H1 (cell line): Measurements from ENCODE around the gene IL20RB. TPM values are rescaled to one million over a fixed set of nuclear protein-coding genes. Genes with fewer than 3 reads are reported as not detected.

ENCODE experiments used
- CTCF ChIA-PET: fragments of 300-600 bp; sonication (Branson Sonifier 250); formaldehyde crosslinking; loops from one replicate; lab custom pipeline; 2021; ENCODE audit not compliant: partially characterized antibody; lab: Charles Lee
- POLR2A ChIA-PET: fragments of 300-600 bp; sonication (Branson Sonifier 250); formaldehyde crosslinking; loops from one replicate; lab custom pipeline; 2021; ENCODE audit warnings: inconsistent platforms; ENCODE audit not compliant: partially characterized antibody; lab: Charles Lee
- DNase-seq, 2 experiments: peaks; one replicate each; pipeline versions ENCODE4 v3.0.0 to v3.0.0-alpha.2; 2010 to 2022; ENCODE audit warnings: low spot score in 2 of 2, low read depth in 1 of 2, mixed read lengths in 1 of 2
- FAIRE-seq: peaks from 2 replicates; lab custom pipeline; 2011; peaks lifted over from hg19 to GRCh38; lab: Jason Lieb, UNC
- H2AFZ ChIP-seq: 2 replicates; pipeline ENCODE4 v1.8.1; 2012; ENCODE audit warnings: low read length, inconsistent platforms
- H2AK5ac ChIP-seq: 2 replicates; pipeline ENCODE4 v1.6.1; 2013; ENCODE audit warnings: low read depth, low read length
- H2BK120ac ChIP-seq: replicated peaks from 2 replicates; pipeline ENCODE3; 2013; ENCODE audit warnings: low read depth, low read length, inconsistent platforms
- H2BK12ac ChIP-seq: 2 replicates; pipeline ENCODE4 v1.6.1; 2013; ENCODE audit warnings: low read depth, low read length
- H2BK15ac ChIP-seq: 2 replicates; pipeline ENCODE4 v1.6.1; 2013; ENCODE audit warnings: low read length
- H2BK20ac ChIP-seq: 2 replicates; pipeline ENCODE4 v1.6.1; 2013; ENCODE audit warnings: low read length
- H2BK5ac ChIP-seq: 2 replicates; pipeline ENCODE4 v1.6.1; 2013; ENCODE audit warnings: low read depth, low read length
- H3K14ac ChIP-seq: 2 replicates; pipeline ENCODE4 v1.6.1; 2013; ENCODE audit warnings: inconsistent platforms; ENCODE audit not compliant: insufficient read length
- H3K18ac ChIP-seq: 2 replicates; pipeline ENCODE4 v1.6.1; 2013; ENCODE audit warnings: low read length; ENCODE audit errors: extremely low read depth
- H3K23ac ChIP-seq: 2 replicates; pipeline ENCODE4 v1.6.1; 2013; ENCODE audit warnings: inconsistent platforms; ENCODE audit not compliant: insufficient read length
- H3K23me2 ChIP-seq: 2 replicates; pipeline ENCODE4 v1.6.1; 2013; ENCODE audit warnings: low read depth, low read length
- H3K27ac ChIP-seq: 2 replicates; pipeline ENCODE4 v1.6.1; 2011; ENCODE audit warnings: low read depth, low read length, inconsistent platforms
- H3K27me3 ChIP-seq, 4 experiments: replicated peaks in 1 of 4; 1 replicate in 1 of 4; 2 replicates in 3 of 4; pipeline versions ENCODE4 v1.6.1 to v1.8.1; 2011 to 2013; ENCODE audit warnings: low read length in 3 of 4, mild to moderate bottlenecking in 3 of 4, inconsistent platforms in 2 of 4, mixed read lengths in 2 of 4, moderate library complexity in 1 of 4; ENCODE audit not compliant: control insufficient read depth in 3 of 4, insufficient read depth in 3 of 4; ENCODE audit errors: extremely low read depth in 1 of 4
- H3K36me3 ChIP-seq, 4 experiments: 2 replicates each; pipeline versions ENCODE4 v1.6.1 to v1.8.1; 2011 to 2013; ENCODE audit warnings: mild to moderate bottlenecking in 4 of 4, low read length in 3 of 4, moderate library complexity in 2 of 4, control low read depth in 1 of 4, inconsistent platforms in 1 of 4; ENCODE audit not compliant: insufficient read depth in 4 of 4, control insufficient read depth in 2 of 4
- H3K4ac ChIP-seq: replicated peaks from 2 replicates; pipeline ENCODE3; 2013; ENCODE audit warnings: low read length, low read depth, mixed read lengths, inconsistent platforms; ENCODE audit not compliant: insufficient read length
- H3K4me1 ChIP-seq, 4 experiments: replicated peaks in 1 of 4; 1 replicate in 1 of 4; 2 replicates in 3 of 4; pipeline versions ENCODE4 v1.6.1 to v1.8.1; 2011 to 2013; ENCODE audit warnings: low read length in 3 of 4, inconsistent platforms in 2 of 4, mixed read lengths in 1 of 4; ENCODE audit not compliant: insufficient read depth in 4 of 4, control insufficient read depth in 3 of 4
- H3K4me2 ChIP-seq, 2 experiments: 2 replicates each; pipeline versions ENCODE4 v1.6.1 to v1.8.1; 2011 to 2013; ENCODE audit warnings: low read depth in 2 of 2, low read length in 2 of 2, control low read depth in 1 of 2, inconsistent platforms in 1 of 2, mild to moderate bottlenecking in 1 of 2; ENCODE audit not compliant: insufficient read depth in 1 of 2
- H3K4me3 ChIP-seq, 4 experiments: fragments of 200-600, 300-600 bp in 1 of 4; sonication (generic), shearing (Covaris generic), sonication (Bioruptor Twin) in 1 of 4; 2 replicates each; pipeline versions ENCODE4 v1.5.1 to v1.8.1; 2011 to 2016; ENCODE audit warnings: low read length in 4 of 4, low read depth in 3 of 4, control low read depth in 2 of 4, inconsistent platforms in 2 of 4, mild to moderate bottlenecking in 2 of 4, mixed read lengths in 1 of 4, moderate library complexity in 1 of 4; ENCODE audit not compliant: insufficient read depth in 2 of 4; ENCODE audit errors: extremely low read depth in 1 of 4
- H3K56ac ChIP-seq: replicated peaks from 2 replicates; pipeline ENCODE3; 2013; ENCODE audit warnings: low read depth, mild to moderate bottlenecking, mixed read lengths, low read length, inconsistent platforms; ENCODE audit not compliant: insufficient read length
- H3K79me1 ChIP-seq: 2 replicates; pipeline ENCODE4 v1.6.1; 2013; ENCODE audit warnings: low read depth, low read length, control low read depth
- H3K79me2 ChIP-seq, 2 experiments: 2 replicates each; pipeline versions ENCODE4 v1.6.1 to v1.8.1; 2012 to 2013; ENCODE audit warnings: low read length in 2 of 2, mild to moderate bottlenecking in 2 of 2, inconsistent platforms in 1 of 2; ENCODE audit not compliant: insufficient read depth in 2 of 2, control insufficient read depth in 1 of 2
- H3K9ac ChIP-seq, 4 experiments: replicated peaks in 1 of 4; 1 replicate in 1 of 4; 2 replicates in 3 of 4; pipeline versions ENCODE4 v1.6.1 to v1.8.1; 2011 to 2013; ENCODE audit warnings: low read depth in 3 of 4, low read length in 3 of 4, control low read depth in 2 of 4, mild to moderate bottlenecking in 2 of 4, moderate library complexity in 2 of 4, inconsistent platforms in 1 of 4; ENCODE audit errors: extremely low read depth in 1 of 4
- H3K9me3 ChIP-seq, 2 experiments: 2 replicates each; pipeline versions ENCODE4 v1.6.1 to v1.8.1; 2012 to 2013; ENCODE audit warnings: mild to moderate bottlenecking in 2 of 2, moderate library complexity in 2 of 2, control low read depth in 1 of 2, inconsistent platforms in 1 of 2, low read depth in 1 of 2, low read length in 1 of 2, mixed read lengths in 1 of 2; ENCODE audit not compliant: insufficient read depth in 2 of 2
- H4K20me1 ChIP-seq, 2 experiments: replicated peaks in 1 of 2; 2 replicates each; pipeline versions ENCODE3 to v1.8.1; 2011 to 2013; ENCODE audit warnings: inconsistent platforms in 2 of 2, low read length in 2 of 2, mild to moderate bottlenecking in 1 of 2; ENCODE audit not compliant: insufficient read depth in 2 of 2, control insufficient read depth in 1 of 2
- H4K5ac ChIP-seq: 2 replicates; pipeline ENCODE4 v1.6.1; 2013; ENCODE audit warnings: low read length, low read depth, mixed read lengths, inconsistent platforms; ENCODE audit not compliant: insufficient read length
- H4K8ac ChIP-seq: 2 replicates; pipeline ENCODE4 v1.8.0; 2013; ENCODE audit warnings: mild to moderate bottlenecking, moderate library complexity, low read length, inconsistent platforms; ENCODE audit not compliant: insufficient read depth; ENCODE audit errors: extremely low read depth
- H4K91ac ChIP-seq: replicated peaks from 2 replicates; pipeline ENCODE3; 2013; ENCODE audit warnings: low read length, mixed read lengths, inconsistent platforms; ENCODE audit not compliant: insufficient read length
- CTBP2 ChIP-seq: IDR thresholded peaks from 2 replicates; pipeline ENCODE4 v1.7.0; 2011; ENCODE audit warnings: borderline replicate concordance, mild to moderate bottlenecking, moderate library complexity, mixed read lengths, low read length; ENCODE audit not compliant: insufficient read depth, insufficient read length
- HDAC2 ChIP-seq, 2 experiments: fragments of 300-600 bp in 1 of 2; sonication (generic) in 1 of 2; IDR thresholded peaks; 2 replicates each; pipeline ENCODE4 v1.6.1; 2011 to 2012; ENCODE audit warnings: low read depth in 2 of 2, low read length in 2 of 2, mild to moderate bottlenecking in 2 of 2, moderate library complexity in 2 of 2, borderline replicate concordance in 1 of 2, inconsistent platforms in 1 of 2
- NRF1 ChIP-seq: IDR thresholded peaks from 2 replicates; pipeline ENCODE4 v1.6.1; 2011; ENCODE audit warnings: mild to moderate bottlenecking, low read depth, low read length, improper control_type of control experiment
- POU5F1 ChIP-seq: IDR thresholded peaks from 2 replicates; pipeline ENCODE4 v1.6.1; 2011; ENCODE audit warnings: low read depth, mild to moderate bottlenecking, low read length, moderate library complexity
- RAD21 ChIP-seq, 2 experiments: IDR thresholded peaks in 1 of 2; conservative IDR thresholded peaks in 1 of 2; 2 replicates each; pipeline ENCODE4 v1.6.1; 2011; ENCODE audit warnings: low read depth in 2 of 2, low read length in 2 of 2, improper control_type of control experiment in 1 of 2, inconsistent platforms in 1 of 2, mild to moderate bottlenecking in 1 of 2, moderate library complexity in 1 of 2
- RNF2 ChIP-seq: fragments of 200-900, 300-1000 bp; sonication (generic); IDR thresholded peaks from 2 replicates; pipeline ENCODE4 v1.7.1; 2016; ENCODE audit warnings: borderline replicate concordance, low read depth, mild to moderate bottlenecking, antibody characterized with exemption, low read length; ENCODE audit not compliant: poor library complexity, severe bottlenecking; ENCODE audit errors: missing control alignments
- SAP30 ChIP-seq: fragments of 300-600 bp; sonication (generic); IDR thresholded peaks from 2 replicates; pipeline ENCODE4 v1.7.1; 2012; ENCODE audit warnings: low read length, moderate library complexity, mild to moderate bottlenecking, inconsistent platforms; ENCODE audit not compliant: insufficient read depth, insufficient replicate concordance
- SP1 ChIP-seq: IDR thresholded peaks from 2 replicates; pipeline ENCODE4 v1.6.1; 2011; ENCODE audit warnings: low read depth, low read length
- TAF7 ChIP-seq: optimal IDR thresholded peaks from 2 replicates; pipeline ENCODE3; 2011; ENCODE audit warnings: low read depth, mild to moderate bottlenecking, inconsistent platforms, low read length, moderate library complexity, borderline replicate concordance
- WGBS, 2 experiments: shearing (Covaris generic) in 1 of 2; methylation state at CpG; one replicate each; pipeline versions ENCODE4 v1.1.6 to v1.1.7; 2013 to 2015; ENCODE audit warnings: low lambda C conversion rate in 2 of 2, mixed read lengths in 2 of 2, inconsistent platforms in 1 of 2, low coverage in 1 of 2, missing lambda C conversion rate in 1 of 2; ENCODE audit not compliant: insufficient replicate concordance in 2 of 2, insufficient coverage in 1 of 2, insufficient read length in 1 of 2; ENCODE audit errors: extremely low coverage in 1 of 2, missing lambda C conversion rate in 1 of 2; 5-methylcytosine and 5-hydroxymethylcytosine counted together
- polyA plus RNA-seq, 7 experiments: library from polyadenylated mRNA; depleted of rRNA in 3 of 7; stranded (reverse) in 5 of 7; unstranded in 2 of 7; fragments of >200 nt in 5 of 7; fragments of 200-250 nt in 2 of 7; gene quantifications; 1 replicate in 5 of 7; 2 replicates in 1 of 7; 4 replicates in 1 of 7; pipeline versions ENCODE4 v1.2.1 to v1.2.3, GENCODE V29; 2011 to 2013; ENCODE audit warnings: missing spikeins in 2 of 7, mixed read lengths in 2 of 7
- total RNA-seq: library from RNA; stranded (reverse); fragmentation: NEBNext Ultra II Directional; extraction: Animal tissue kit (Norgen Biotek cat#: 25700); gene quantifications from 2 replicates; pipeline ENCODE4 v1.2.1, GENCODE V29; 2021
- TF ChIP-seq, protein P1 (sequence below): IDR thresholded peaks from 2 replicates; pipeline ENCODE4 v1.6.1; 2012; ENCODE audit warnings: low read length, inconsistent platforms

IL20RB gene
- total and polyA plus RNA-seq, 2 of the 8 experiments (the other 6 are each of a cell fraction or from before 2014, with no cell fraction given) = 1.6 to 1.8 TPM

- H3K4me3 ChIP-seq = no peak overlapping the region
- H3K36me3 ChIP-seq = no peaks in the 10 kb centered on the region
- H3K79me1 ChIP-seq = peaks cover 9% of the 10 kb centered on the region
- no peak overlapping the region for H2AK5ac ChIP-seq
- WGBS, 2 experiments = 86% methylated on average over 2 of the region's 2 CpGs; no CpG with 5 or more reads in 1 of the 2 experiments
- no peaks in the 10 kb centered on the region for H3K27me3 ChIP-seq
- no peak overlapping the region for H3K18ac ChIP-seq
- H3K14ac ChIP-seq = no peak overlapping the region
- no peak overlapping the region for H3K56ac ChIP-seq
- peaks cover 0 to 12% (median 4%) of the 10 kb centered on the region in 4 experiments; a peak in 5 of 7 replicates for H3K4me1 ChIP-seq
- ChIA-PET CTCF (interaction anchor here (0.7 kb wide), 1 partner anchor 106 kb away, joined by 3 read pairs; no protein-coding TSS in a partner anchor), POLR2A (no interaction called here)
- no peak overlapping the region for H2BK120ac ChIP-seq
- no peak overlapping the region for H4K8ac ChIP-seq
- H3K27ac ChIP-seq = no peak overlapping the region
- H3K79me2 ChIP-seq = peaks cover 3 to 98% of the 10 kb centered on the region in 2 experiments
- no peaks in the 10 kb centered on the region for H3K9me3 ChIP-seq
- no peak overlapping the region for H2AFZ ChIP-seq
- H3K23me2 ChIP-seq = no peaks in the 10 kb centered on the region
- no peak overlapping the region for H3K23ac ChIP-seq
- peaks cover 6 to 15% of the 10 kb centered on the region in 2 experiments for H4K20me1 ChIP-seq
- no peak overlapping the region for H2BK12ac ChIP-seq
- no peak for DNase-seq
- H4K91ac ChIP-seq = no peak overlapping the region
- H4K5ac ChIP-seq = no peak overlapping the region
- no peak overlapping the region for H2BK15ac ChIP-seq
- H3K4me2 ChIP-seq = no peak overlapping the region
- no peak overlapping the region for H2BK20ac ChIP-seq
- FAIRE-seq = no peak
- H2BK5ac ChIP-seq = no peak overlapping the region
- no peak overlapping the region for H3K4ac ChIP-seq
- H3K9ac ChIP-seq = no peak overlapping the region
- no peak for TF ChIP-seq HDAC2 (IDR thresholded peaks at IDR 0.05; ENCODE audit: borderline replicate concordance in 1 of 2, low read depth in 2 of 2, low read length in 2 of 2)
- TF ChIP-seq POU5F1 = no peak
- TF ChIP-seq SP1 = no peak
- no peak for TF ChIP-seq CTBP2
- TF ChIP-seq TAF7 = no peak
- TF ChIP-seq NRF1 = no peak
- TF ChIP-seq SAP30 = no peak
- no peak for TF ChIP-seq RNF2
- TF ChIP-seq, protein P1, sequence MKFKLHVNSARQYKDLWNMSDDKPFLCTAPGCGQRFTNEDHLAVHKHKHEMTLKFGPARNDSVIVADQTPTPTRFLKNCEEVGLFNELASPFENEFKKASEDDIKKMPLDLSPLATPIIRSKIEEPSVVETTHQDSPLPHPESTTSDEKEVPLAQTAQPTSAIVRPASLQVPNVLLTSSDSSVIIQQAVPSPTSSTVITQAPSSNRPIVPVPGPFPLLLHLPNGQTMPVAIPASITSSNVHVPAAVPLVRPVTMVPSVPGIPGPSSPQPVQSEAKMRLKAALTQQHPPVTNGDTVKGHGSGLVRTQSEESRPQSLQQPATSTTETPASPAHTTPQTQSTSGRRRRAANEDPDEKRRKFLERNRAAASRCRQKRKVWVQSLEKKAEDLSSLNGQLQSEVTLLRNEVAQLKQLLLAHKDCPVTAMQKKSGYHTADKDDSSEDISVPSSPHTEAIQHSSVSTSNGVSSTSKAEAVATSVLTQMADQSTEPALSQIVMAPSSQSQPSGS = no peak
- no peak for TF ChIP-seq RAD21 (IDR thresholded peaks at IDR 0.05 in 1 of 2, conservative IDR thresholded peaks at IDR 0.05 in 1 of 2; ENCODE audit: low read depth in 2 of 2, low read length in 2 of 2)
Observed at GRCh38 chr3:136910697-136911096, 47.1 kb upstream of the IL20RB start.
